SJSA1 (cell line): ENCODE measurements around the gene TUFM. TPM values are rescaled to one million over a fixed set of nuclear protein-coding genes. Genes with fewer than 3 reads are reported as not detected.
"Not testable (repeated sequence)": the region's sequence is repeated elsewhere in the genome, so short reads cannot be mapped to it uniquely, and the experiment has no call there.

ENCODE experiments used
- DNase-seq, 2 experiments: peaks; one replicate each; pipeline ENCODE4 v3.0.0-alpha.2; 2015 to 2020; ENCODE audit warnings: low spot score in 2 of 2, low read depth in 1 of 2
- H3K27ac ChIP-seq: fragments of 250-450 bp; sonication (Bioruptor Pico); 2 replicates; pipeline ENCODE4 v1.5.1; 2020; ENCODE audit warnings: mild to moderate bottlenecking, moderate library complexity
- H3K27me3 ChIP-seq: fragments of 250-450 bp; sonication (Bioruptor Pico); replicated peaks from 2 replicates; pipeline ENCODE4 v1.5.1; 2020; ENCODE audit warnings: mild to moderate bottlenecking, moderate library complexity
- H3K36me3 ChIP-seq: fragments of 250-450 bp; sonication (Bioruptor Pico); 2 replicates; pipeline ENCODE4 v1.5.1; 2020; ENCODE audit warnings: mild to moderate bottlenecking
- H3K4me1 ChIP-seq: fragments of 250-450 bp; sonication (Bioruptor Pico); replicated peaks from 2 replicates; pipeline ENCODE4 v1.6.1; 2021; ENCODE audit warnings: mild to moderate bottlenecking
- H3K4me3 ChIP-seq: fragments of 250-450 bp; sonication (Bioruptor Pico); 2 replicates; pipeline ENCODE4 v1.5.1; 2020; ENCODE audit warnings: mild to moderate bottlenecking
- H3K9me3 ChIP-seq: fragments of 250-450 bp; sonication (Bioruptor Pico); replicated peaks from 2 replicates; pipeline ENCODE4 v1.5.1; 2020; ENCODE audit warnings: mild to moderate bottlenecking
- total RNA-seq: library from RNA; depleted of rRNA; stranded (reverse); fragments of >200 nt; shearing (Covaris generic); gene quantifications from 2 replicates; pipeline ENCODE4 v1.2.3, GENCODE V29; 2014

TUFM gene
- total RNA-seq, 1 experiment from 2014 or later, result 142 TPM

DNA sequence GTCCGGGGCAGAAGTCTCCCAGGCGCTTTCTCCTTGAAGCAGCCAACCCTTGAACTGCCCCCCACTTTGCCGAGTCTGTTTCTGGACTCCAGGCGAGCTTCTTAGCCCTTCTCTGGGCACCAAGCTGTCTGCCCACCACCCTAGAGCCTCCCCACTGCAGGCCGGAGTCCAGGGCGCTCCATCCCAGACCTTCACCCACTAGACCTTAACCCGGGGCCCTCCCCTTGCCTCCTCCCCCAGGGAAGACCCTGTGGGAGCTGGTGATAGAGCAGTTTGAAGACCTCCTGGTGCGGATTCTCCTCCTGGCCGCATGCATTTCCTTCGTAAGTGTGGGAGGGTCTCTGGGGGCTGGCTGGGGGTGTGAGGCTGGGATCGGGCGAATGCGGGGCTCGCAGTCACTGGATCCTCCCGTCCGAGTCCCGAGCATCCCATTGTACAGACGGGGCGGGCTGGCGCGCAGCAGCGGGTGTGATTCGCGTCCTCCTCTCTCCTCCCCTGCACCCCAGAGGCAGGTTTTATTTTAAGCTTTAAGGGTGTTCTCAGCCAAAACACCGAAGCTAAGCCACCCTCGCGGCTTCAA is 33.2 kb upstream of the TUFM start:
- Histone ChIP-seq H3K27ac (no peak overlapping the region), H3K4me3 (peak overlapping the region; percentile 56), H3K4me1 (peaks cover 12% of the 10 kb centered on the region), H3K9me3 (no peaks in the 10 kb centered on the region), H3K36me3 (peaks cover 11% of the 10 kb centered on the region), H3K27me3 (no peaks in the 10 kb centered on the region)
- no peak for DNase-seq

GRCh38 chr16:28878083-28878926 is 32.2 kb upstream of the TUFM start, which contains the start of gene ATP2A1:
Gene ATP2A1, plus strand, starts transcription at chr16:28878488. Its CDS starts 184 bp downstream, at chr16:28878672.
- H3K4me1 ChIP-seq, result peaks cover 12% of the 10 kb centered on the region
- H3K27ac ChIP-seq, result no peak within 1 kb of the TSS
- H3K36me3 ChIP-seq, result peaks cover 21% of the 10 kb centered on the region
- H3K4me3 ChIP-seq, result peak within 1 kb of the TSS; percentile 56
- H3K27me3 ChIP-seq, result no peaks in the 10 kb centered on the region
- H3K9me3 ChIP-seq, result no peaks in the 10 kb centered on the region
- DNase-seq, result no peak

DNA sequence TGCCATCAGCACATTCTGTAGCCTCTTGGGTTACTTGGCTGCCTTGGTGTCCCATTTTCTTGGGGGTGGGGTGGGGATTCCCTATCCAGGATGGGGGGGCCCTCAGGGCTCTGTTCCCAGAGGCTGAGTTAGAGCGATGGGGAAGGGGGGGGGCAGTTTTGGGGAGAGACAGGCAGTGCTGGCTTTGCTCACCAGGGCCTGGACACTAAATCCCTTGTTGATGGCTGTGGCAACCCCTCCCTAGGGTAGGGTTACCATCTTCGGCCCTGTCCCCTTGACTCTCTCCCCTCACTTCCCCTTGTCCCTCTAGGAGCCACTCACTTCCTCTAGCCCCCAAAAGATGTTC is 31.5 kb upstream of the TUFM start:
- peaks cover 28% of the 10 kb centered on the region for H3K36me3 ChIP-seq
- no peak for DNase-seq
- H3K9me3 ChIP-seq, result no peaks in the 10 kb centered on the region
- H3K4me3 ChIP-seq, result no peak overlapping the region
- no peak overlapping the region for H3K27ac ChIP-seq
- H3K4me1 ChIP-seq, result peaks cover 12% of the 10 kb centered on the region
- H3K27me3 ChIP-seq, result no peaks in the 10 kb centered on the region

DNA sequence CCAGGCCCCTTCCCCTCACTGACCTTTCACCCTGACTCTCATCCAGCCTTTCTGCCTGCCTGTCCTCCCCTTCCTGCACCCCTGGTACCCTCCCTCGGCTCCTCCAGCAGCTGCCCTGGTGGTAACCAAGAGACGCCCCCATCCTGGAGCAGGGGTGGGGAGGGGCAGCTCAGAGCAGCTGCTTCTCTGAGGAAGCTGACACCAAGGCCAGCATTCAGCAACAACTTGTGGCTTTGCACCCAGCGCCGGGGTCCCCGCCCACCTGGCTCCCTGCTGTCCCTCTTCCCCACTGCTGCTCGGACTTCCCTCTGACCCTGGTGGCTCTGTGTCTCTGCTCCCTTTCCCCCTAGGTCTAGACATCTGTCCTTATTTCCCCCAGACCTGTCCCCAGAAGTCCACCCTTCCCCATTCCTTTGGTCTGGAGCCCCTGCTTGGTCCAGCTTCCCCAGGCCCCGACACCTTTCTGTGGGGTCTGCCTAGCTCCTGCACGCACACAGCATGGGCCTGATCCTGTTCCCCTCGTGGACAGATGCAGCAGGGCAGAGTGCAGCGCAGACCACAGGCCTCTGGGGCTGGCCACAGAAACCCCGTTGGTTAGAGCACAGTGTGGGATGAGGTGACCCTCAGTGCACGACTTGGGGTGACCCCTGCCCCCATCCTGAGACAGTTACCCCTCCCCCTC is 31.0 kb upstream of the TUFM start:
- no peak overlapping the region for H3K4me3 ChIP-seq
- DNase-seq, result no peak
- peaks cover 30% of the 10 kb centered on the region for H3K36me3 ChIP-seq
- H3K9me3 ChIP-seq, result no peaks in the 10 kb centered on the region
- no peak overlapping the region for H3K27ac ChIP-seq
- no peaks in the 10 kb centered on the region for H3K27me3 ChIP-seq
- H3K4me1 ChIP-seq, result peaks cover 12% of the 10 kb centered on the region

DNA sequence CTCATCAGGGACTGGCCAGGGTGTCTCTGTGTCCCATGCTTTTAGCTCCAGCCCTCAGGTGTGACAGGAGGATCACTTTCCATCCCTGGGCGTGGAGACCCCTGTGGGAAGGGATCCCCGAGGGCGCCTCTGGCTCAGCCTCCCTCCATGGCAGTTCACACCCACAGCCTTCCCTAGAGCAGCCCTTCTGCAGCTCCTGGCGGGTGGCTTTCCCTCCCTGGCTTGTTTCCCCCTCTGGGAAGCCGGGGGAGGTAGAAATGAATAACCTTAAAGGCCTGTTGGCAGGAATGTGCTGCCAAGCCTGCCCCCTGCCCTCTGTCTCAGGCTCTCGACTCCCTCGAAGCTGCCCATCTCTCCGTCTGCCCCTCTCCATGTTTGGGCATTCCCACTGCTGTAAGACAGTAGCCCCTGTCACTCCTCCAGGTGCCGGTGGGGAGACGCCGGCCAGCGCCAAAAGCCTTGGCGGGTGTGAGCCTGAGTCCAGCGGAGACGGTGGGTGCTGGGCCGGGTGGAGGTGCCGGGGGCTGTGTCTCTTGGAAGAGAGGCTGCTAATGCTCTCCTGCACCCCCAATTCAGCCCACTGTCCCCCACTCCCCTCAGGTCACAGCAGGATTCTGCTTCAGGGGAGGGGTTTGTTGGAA is 30.0 kb upstream of the TUFM start:
- Histone ChIP-seq H3K4me3 (no peak overlapping the region), H3K9me3 (no peaks in the 10 kb centered on the region), H3K36me3 (peaks cover 40% of the 10 kb centered on the region), H3K27me3 (no peaks in the 10 kb centered on the region), H3K4me1 (peaks cover 12% of the 10 kb centered on the region), H3K27ac (no peak overlapping the region)
- no peak for DNase-seq

DNA sequence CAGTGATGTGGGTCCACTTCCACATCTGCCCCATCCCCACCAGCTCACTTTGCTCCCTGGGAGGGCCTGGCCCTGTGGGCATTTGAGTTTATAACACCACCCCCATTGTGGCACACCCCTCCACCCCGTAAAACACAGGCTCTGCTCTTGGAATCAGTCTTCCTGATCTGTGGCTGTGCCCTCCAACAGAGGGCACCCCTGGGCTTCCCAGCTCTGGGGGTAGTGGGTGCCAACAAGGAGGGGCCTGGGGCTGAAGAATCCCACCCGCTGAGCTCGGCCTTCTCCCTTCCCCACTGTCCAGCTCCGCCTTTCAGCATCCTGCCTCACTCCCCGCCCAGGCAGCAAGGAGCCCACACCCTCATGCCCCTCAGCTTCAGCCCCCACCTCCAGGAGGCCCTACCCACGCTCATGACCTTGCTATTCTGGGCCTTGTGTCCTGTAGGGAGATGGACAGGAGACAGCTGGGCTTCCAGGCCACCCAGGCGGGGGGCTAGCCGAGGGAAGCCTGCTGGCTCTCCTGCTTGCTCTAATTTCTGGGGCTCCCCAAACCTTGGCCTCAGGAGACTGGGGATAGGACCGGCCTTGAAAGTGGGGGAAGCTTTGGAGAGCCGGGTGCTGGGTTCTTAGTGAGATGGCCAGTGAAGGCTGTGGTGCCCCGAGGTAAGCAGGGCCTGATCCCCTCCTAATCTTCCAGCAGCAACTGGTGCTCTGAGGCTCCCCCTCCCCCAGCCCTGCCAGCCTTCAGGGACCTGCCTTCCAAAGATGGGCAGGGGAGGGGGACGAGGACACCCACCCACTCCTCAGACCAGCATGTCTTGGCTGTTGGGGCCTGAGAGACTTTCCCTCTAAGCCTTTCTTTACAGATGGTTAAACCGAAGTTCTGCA is 29.2 kb upstream of the TUFM start:
- Histone ChIP-seq H3K4me1 (peaks cover 10% of the 10 kb centered on the region), H3K9me3 (no peaks in the 10 kb centered on the region), H3K4me3 (no peak overlapping the region), H3K27me3 (no peaks in the 10 kb centered on the region), H3K36me3 (peaks cover 48% of the 10 kb centered on the region), H3K27ac (no peak overlapping the region)
- no peak for DNase-seq

GRCh38 chr16:28874406-28874805 is 28.3 kb upstream of the TUFM start:
- no peaks in the 10 kb centered on the region for H3K27me3 ChIP-seq
- DNase-seq, result no peak
- no peak overlapping the region for H3K27ac ChIP-seq
- H3K36me3 ChIP-seq, result peaks cover 57% of the 10 kb centered on the region
- peaks cover 4% of the 10 kb centered on the region; the same call in 1 of the 2 replicates for H3K4me1 ChIP-seq
- H3K4me3 ChIP-seq, result no peak overlapping the region
- H3K9me3 ChIP-seq, result no peaks in the 10 kb centered on the region

DNA sequence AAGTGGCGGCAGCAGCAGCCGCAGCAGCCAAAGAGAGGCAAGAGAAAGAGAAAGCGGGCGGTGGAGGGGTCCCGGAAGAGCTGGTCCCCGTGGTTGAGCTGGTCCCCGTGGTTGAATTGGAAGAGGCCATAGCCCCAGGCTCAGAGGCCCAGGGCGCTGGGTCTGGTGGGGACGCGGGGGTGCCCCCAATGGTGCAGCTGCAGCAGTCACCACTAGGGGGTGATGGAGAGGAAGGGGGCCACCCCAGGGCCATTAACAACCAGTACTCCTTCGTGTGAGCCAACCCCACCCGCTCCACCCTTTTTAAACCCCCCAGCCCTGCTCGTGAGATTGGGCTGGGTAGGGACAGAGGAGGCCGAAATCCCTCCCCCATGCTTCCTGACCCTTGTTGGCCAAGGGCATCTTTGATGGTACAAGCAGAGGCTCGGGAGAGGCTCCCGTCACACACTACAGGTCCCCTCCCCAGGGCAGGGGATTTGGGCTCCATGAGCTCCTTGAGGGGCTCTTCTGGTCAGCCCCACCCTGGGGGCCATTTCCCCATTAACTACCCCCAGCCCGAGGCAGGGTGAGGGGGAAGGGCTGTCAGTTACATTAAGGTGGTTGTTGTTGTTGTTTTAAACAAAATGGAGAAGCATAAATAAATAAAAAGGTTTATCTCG is 27.5 kb upstream of the TUFM start:
- Histone ChIP-seq H3K4me3 (no peak overlapping the region), H3K36me3 (peaks cover 65% of the 10 kb centered on the region), H3K9me3 (no peaks in the 10 kb centered on the region), H3K4me1 (peaks cover 4% of the 10 kb centered on the region; the same call in 1 of the 2 replicates), H3K27me3 (no peaks in the 10 kb centered on the region), H3K27ac (no peak overlapping the region)
- peak in 1 of 2 experiments; percentile 53 for DNase-seq

- no peak for DNase-seq
- no peak overlapping the region for H3K27ac ChIP-seq
- H3K27me3 ChIP-seq, result no peaks in the 10 kb centered on the region
- H3K4me3 ChIP-seq, result no peak overlapping the region
- no peaks in the 10 kb centered on the region for H3K4me1 ChIP-seq
- peaks cover 72% of the 10 kb centered on the region for H3K36me3 ChIP-seq
- H3K9me3 ChIP-seq, result no peaks in the 10 kb centered on the region
These were observed 26.8 kb upstream of the TUFM start for GRCh38 chr16:28872952-28873351.

DNA sequence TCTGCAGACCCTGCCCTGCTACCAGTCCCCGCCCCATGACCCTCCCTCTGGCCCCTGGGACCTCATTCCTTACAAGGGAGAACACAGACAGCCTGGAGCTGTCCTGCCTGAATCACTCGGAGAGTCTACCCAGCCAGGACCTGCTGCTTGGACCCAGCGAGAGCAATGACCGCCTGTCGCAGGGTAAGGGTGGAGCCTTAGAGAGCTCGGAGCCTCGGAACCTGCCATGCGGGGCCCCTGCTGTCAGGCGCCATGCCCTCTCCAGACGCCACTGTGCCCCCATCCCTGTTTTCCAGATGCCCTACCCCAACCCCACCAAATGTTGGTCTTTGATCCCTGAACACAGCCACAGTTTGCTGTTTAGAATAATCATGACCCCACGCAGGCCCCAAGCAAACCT is 23.1 kb upstream of the TUFM start:
- Histone ChIP-seq H3K4me3 (no peak overlapping the region), H3K27ac (no peak overlapping the region), H3K27me3 (no peaks in the 10 kb centered on the region), H3K36me3 (peaks cover 87% of the 10 kb centered on the region), H3K9me3 (no peaks in the 10 kb centered on the region), H3K4me1 (peaks cover 9% of the 10 kb centered on the region)
- no peak for DNase-seq

GRCh38 chr16:28867646-28868045 is 21.5 kb upstream of the TUFM start:
- not testable (repeated sequence) for H3K9me3 ChIP-seq, H3K4me3 ChIP-seq, H3K27ac ChIP-seq, DNase-seq, H3K27me3 ChIP-seq
- Histone ChIP-seq H3K36me3 (peaks cover 79% of the 10 kb centered on the region), H3K4me1 (peaks cover 12% of the 10 kb centered on the region)

DNA sequence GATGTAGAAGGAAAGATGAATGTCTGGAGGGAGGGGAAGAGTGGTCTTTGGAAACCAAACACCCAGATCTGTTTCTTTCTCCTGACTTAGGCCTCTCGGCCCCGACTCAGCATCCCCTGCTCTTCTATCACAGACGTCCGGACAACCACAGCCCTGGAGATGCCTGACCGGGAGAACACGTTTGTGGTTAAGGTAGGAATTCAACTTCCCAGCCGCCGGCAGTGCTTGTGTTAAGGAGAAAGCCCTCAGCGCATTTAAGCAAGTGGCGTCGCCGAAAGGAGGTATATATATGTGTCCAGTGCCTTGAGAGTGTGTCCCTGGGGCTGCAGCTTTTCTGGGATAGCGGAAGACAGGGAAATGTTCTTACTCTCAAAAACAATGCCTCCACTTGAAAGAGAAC is 21.1 kb upstream of the TUFM start:
- peaks cover 16% of the 10 kb centered on the region for H3K4me1 ChIP-seq
- H3K9me3 ChIP-seq, result no peaks in the 10 kb centered on the region
- H3K27ac ChIP-seq, result no peak overlapping the region
- no peak for DNase-seq
- H3K4me3 ChIP-seq, result no peak overlapping the region
- peaks cover 77% of the 10 kb centered on the region for H3K36me3 ChIP-seq
- no peaks in the 10 kb centered on the region for H3K27me3 ChIP-seq

GRCh38 chr16:28866454-28866804 is 20.3 kb upstream of the TUFM start:
- Histone ChIP-seq H3K4me3 (no peak overlapping the region), H3K9me3 (no peaks in the 10 kb centered on the region), H3K36me3 (peaks cover 72% of the 10 kb centered on the region), H3K4me1 (peaks cover 24% of the 10 kb centered on the region), H3K27me3 (no peaks in the 10 kb centered on the region), H3K27ac (no peak overlapping the region)
- no peak for DNase-seq
